ENCODE data around the gene NGDN.

DNA sequence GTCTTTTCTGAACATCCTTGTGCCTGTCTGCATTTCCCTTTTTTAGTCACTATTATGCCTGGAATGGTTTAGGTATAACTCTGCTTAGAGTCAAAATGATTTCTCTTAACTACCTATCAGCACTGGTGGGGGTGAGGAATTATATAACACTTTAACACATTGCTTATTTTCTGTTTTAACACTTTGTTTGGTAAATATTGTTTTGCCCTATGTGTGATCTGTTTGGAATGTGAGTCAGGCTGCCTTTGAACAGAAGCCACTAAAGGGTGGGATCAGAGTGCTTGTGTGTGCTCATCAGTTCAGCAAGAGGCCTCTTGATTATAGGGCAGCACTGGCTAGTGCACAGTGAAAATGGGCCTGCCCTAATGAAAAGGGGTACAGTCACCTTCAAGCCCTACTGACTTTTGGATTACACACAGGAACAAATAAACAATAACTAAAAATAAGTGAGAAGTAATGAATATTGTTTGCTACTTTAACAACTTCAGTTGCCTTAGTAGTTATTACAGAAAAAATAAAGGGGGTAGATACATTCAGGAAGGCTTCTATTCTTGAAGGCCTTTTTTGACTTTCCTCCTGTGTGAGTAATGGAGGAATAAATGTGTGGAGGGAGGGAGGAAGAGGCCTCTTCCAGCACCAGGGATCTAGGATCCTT is 23.2 kb downstream of the NGDN start:
- TF ChIP-seq GABPA (IDR thresholded peaks at IDR 0.05; ENCODE audit: low read depth), result no peak
- TF ChIP-seq, protein P1, sequence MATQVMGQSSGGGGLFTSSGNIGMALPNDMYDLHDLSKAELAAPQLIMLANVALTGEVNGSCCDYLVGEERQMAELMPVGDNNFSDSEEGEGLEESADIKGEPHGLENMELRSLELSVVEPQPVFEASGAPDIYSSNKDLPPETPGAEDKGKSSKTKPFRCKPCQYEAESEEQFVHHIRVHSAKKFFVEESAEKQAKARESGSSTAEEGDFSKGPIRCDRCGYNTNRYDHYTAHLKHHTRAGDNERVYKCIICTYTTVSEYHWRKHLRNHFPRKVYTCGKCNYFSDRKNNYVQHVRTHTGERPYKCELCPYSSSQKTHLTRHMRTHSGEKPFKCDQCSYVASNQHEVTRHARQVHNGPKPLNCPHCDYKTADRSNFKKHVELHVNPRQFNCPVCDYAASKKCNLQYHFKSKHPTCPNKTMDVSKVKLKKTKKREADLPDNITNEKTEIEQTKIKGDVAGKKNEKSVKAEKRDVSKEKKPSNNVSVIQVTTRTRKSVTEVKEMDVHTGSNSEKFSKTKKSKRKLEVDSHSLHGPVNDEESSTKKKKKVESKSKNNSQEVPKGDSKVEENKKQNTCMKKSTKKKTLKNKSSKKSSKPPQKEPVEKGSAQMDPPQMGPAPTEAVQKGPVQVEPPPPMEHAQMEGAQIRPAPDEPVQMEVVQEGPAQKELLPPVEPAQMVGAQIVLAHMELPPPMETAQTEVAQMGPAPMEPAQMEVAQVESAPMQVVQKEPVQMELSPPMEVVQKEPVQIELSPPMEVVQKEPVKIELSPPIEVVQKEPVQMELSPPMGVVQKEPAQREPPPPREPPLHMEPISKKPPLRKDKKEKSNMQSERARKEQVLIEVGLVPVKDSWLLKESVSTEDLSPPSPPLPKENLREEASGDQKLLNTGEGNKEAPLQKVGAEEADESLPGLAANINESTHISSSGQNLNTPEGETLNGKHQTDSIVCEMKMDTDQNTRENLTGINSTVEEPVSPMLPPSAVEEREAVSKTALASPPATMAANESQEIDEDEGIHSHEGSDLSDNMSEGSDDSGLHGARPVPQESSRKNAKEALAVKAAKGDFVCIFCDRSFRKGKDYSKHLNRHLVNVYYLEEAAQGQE (IDR thresholded peaks at IDR 0.05; ENCODE audit: insufficient replicate concordance, low read depth), result no peak
- TF ChIP-seq, protein P2, sequence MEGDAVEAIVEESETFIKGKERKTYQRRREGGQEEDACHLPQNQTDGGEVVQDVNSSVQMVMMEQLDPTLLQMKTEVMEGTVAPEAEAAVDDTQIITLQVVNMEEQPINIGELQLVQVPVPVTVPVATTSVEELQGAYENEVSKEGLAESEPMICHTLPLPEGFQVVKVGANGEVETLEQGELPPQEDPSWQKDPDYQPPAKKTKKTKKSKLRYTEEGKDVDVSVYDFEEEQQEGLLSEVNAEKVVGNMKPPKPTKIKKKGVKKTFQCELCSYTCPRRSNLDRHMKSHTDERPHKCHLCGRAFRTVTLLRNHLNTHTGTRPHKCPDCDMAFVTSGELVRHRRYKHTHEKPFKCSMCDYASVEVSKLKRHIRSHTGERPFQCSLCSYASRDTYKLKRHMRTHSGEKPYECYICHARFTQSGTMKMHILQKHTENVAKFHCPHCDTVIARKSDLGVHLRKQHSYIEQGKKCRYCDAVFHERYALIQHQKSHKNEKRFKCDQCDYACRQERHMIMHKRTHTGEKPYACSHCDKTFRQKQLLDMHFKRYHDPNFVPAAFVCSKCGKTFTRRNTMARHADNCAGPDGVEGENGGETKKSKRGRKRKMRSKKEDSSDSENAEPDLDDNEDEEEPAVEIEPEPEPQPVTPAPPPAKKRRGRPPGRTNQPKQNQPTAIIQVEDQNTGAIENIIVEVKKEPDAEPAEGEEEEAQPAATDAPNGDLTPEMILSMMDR (IDR thresholded peaks at IDR 0.05; ENCODE audit: insufficient read depth, low read length), result no peak
- no peak for TF ChIP-seq POLR2AphosphoS5 (IDR thresholded peaks at IDR 0.05; ENCODE audit: low read depth)
- no peak for TF ChIP-seq SPI1 (IDR thresholded peaks at IDR 0.05; ENCODE audit: borderline replicate concordance, low read depth)

Data from HL-60 (cell line).